NCI-H446 (cell line): Measurements from ENCODE around the gene CMA1.
A peak's percentile ranks its signal among the peaks of the same experiment; 100 is the strongest.
"Not testable (repeated sequence)": the region's sequence is repeated elsewhere in the genome, so short reads cannot be mapped to it uniquely, and the experiment has no call there.

Experiments used
- DNase-seq, 2 experiments: peaks; one replicate each; lab custom pipeline; 2025; lab: John Stamatoyannopoulos, UW

The CMA1 gene

DNA sequence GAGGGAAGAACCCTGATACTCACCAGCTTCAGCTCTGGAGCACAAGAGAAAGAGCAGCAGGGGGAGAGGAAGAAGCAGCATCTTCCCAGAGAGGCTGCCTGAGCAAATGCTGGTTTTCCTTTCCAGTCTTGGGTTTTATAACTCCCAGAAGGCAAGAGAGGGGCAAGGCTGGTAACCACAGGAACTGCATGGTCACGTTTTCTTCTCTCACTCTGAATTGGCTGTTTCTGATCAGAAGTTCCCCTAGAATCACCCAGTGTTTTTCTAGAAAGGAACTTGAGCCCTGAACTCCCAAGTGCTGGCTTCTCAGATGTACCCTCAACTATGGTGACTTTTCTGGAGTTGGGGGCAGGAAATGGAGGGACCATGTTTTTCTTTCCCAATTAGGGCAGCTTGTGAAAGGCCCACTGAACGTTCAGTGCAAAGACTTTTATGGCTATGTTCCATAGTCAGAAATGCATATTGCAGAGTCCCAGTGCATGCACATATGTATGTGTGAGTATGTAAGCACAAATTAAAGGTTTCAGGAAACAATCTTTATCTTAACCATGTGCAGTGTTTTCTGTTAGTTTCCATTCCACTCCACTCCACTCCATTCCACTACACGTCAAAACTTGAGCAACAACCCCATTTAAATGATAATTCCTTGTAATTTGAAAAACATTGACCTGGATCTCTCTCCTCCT is at the start of gene CMA1:
TSS of gene CMA1 (minus strand) at position 111 of the 686 bp plus-strand sequence. CDS start at position 81, 30 bp downstream.
- no peak for DNase-seq

GRCh38 chr14:24556756-24557155 is 48.7 kb upstream of the CMA1 start:
- DNase-seq, result no peak

DNA sequence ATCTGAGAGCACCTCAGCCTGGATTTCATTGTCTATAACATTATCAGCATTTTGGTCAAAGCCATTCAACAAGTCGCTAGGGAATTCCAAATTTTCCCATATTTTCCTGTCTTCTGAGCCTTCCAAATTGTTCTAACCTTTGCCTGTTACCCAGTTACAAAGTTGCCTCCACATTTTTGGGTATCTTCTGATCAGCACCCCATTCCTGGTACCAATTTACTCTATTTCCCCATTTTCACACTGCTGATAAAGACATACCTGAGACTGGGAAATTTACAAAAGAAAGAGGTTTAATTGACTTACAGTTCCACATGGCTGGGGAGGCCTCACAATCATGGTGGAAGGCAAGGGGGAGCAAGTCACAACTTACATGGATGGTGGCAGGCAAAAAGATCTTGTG is 41.0 kb upstream of the CMA1 start:
- DNase-seq, result not testable (repeated sequence)

DNA sequence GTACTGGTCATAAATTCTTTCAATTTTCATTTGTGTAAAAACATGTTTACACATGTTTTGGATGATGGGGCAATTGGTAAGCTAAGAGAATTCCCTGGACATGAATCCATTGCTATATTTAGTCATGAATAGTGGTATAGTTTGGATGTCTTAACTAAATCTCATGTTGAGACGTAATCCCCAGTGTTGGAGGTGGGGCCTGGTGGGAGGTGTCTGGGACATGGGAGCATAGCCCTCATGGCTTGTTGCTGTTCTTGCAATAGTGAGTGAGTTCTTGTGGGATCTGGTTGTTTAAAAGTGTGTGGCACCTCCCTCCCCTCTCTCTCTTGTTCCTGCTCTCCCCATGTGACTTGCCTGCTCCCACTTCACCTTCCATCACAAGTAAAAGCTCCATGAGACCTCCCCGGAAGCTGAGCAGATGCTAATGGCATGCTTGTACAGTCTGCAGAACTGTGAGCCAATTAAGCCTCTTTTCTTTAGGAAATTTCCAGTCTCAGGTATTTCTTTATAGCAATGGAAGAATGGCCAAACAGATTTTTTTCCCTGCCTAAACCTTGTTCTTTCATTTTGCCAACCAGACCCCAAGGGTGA is 34.4 kb upstream of the CMA1 start:
- no peak for DNase-seq

DNA sequence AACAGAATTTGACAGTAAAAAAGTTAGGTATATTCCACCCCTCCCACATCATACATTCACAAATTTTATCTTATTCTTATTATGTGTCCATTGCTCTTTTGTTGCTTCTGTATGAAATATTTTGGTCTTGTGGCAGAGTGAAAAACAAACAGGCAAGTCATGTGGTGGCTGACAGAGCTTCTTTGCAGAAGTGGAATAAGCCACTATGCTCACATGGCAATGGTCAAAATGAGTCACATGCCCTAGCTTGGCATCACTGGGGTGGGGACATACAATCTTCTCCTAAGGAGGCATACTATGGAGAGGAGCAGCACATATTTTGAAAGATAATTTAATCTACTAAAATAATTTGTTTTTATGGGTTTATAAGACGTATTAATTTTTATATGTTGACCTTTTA is 27.7 kb upstream of the CMA1 start:
- no peak for DNase-seq

GRCh38 chr14:24534286-24534685 is 26.2 kb upstream of the CMA1 start:
- no peak for DNase-seq

DNA sequence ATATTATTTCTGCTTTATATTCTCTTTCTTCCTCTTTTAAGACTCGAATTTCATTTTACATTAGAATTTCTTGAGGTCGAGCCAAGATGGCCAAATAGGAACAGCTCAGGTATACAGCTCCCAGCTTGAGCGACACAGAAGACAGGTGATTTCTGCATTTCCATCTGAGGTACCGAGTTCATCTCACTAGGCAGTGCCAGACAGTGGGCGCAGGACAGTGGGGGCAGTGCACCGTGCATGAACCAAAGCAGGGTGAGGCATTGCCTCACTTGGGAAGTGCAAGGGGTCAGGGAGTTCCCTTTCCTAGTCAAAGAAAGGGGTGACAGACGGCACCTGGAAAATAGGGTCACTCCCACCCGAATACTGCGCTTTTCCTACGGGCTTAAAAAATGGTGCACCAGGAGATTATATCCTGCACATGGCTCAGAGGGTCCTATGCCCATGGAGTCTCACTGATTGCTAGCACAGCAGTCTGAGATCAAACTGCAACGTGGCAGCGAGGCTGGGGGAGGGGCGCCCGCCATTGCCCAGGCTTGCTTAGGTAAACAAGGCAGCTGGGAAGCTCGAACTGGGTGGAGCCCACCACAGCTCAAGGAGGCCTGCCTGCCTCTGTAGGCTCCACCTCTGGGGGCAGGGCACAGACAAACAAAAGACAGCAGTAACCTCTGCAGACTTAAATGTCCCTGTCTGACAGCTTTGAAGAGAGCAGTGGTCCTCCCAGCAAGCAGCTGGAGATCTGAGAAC is 18.0 kb upstream of the CMA1 start:
- DNase-seq, result not testable (repeated sequence)

DNA sequence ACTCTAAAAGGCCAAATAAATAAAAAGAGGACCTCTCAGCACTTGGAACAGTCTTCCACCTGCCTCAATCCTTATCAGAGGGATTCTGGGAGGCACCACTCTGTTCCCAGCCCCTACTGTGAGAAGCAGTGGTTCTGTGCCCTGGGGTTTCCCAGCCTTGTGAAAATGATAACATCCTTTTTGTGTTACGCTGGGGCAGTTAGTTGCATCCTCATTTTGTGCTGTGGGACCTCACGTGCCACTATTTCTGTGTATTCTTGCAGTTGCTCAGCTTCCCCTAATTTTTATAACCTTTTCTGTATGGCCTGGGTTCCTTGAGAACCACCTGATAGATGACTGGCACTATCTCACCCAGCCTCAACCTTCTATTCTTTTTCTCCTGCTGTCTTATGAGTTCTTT is 10.8 kb upstream of the CMA1 start:
- DNase-seq, result no peak

- no peak for DNase-seq
Observed at GRCh38 chr14:24514209-24514608, 6.1 kb upstream of the CMA1 start.

DNA sequence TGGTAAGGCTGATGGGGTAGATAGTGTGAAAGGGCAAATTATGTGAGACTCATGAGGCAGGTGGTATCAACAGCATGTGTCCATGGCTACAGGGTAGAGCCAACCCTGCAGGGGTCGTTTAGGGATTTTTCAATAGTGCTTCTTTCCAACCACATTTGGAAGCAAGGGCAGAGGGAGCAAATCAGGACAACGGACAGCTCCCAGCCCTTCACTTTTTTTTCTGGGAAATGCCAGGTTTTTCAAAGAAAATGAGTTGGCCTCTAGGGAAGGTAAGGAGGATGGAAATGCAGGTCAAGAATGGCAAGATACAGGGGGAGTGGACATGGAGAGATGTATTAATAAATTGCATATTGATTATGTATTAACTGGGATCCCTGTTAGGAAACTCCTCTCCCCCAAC is 4.9 kb upstream of the CMA1 start:
- no peak for DNase-seq

DNA sequence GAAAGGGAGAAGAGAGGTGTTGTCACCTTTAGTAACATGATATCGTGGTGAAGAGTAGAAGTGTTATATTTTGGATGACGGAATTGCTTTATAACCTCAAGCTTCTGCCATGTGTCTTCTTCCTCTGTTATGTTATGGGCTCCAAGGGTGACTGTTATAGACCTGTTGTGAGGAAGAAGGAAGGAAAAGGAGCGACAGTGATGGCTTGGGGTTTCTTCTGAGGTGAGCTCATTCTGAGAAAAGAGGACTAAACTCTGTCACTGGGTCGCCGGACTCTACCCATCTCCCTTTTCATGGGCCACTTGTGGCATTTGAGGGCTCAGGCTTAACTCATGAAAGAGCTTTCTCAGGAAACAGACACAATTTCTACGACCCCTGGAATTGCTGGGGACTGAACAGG is 1.6 kb downstream of the CMA1 start:
- no peak for DNase-seq

GRCh38 chr14:24504425-24504950 is 3.6 kb downstream of the CMA1 start:
- DNase-seq, result no peak

GRCh38 chr14:24491586-24492408 is 16.3 kb downstream of the CMA1 start:
- not testable (repeated sequence) for DNase-seq

DNA sequence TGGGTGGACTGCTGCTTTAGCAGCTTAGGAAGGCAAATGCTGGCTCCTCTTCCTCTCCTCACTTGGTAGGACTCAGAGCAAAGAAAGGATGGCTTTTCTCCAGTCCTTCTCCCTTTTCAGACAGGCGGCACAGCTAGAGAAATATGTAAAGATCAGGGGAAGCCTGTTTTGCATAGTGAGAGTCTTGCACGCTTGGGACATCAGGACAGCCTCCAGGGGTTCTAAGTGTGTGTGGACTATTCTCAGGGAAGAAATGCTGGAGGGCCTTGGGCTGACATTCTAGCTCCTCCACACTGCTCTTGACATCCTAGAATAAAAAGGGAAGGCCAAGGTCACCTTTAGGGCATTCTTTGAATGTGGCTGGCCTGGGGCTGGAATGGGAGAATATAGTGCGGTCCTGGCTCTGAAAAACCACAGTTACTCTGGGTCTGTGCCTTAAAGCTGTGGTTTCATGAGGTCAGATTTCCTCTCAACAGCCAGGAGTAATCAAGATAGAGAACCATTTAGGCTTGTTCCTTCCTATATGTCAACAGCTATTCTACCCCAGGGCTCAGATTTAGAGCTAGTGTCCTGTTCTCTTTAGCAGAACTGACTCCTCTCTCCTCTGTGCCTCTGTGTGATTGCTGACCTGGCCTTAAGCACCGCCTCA is 24.3 kb downstream of the CMA1 start:
- no peak for DNase-seq

- not testable (repeated sequence) for DNase-seq
Observed at GRCh38 chr14:24482699-24483303, 25.3 kb downstream of the CMA1 start.

DNA sequence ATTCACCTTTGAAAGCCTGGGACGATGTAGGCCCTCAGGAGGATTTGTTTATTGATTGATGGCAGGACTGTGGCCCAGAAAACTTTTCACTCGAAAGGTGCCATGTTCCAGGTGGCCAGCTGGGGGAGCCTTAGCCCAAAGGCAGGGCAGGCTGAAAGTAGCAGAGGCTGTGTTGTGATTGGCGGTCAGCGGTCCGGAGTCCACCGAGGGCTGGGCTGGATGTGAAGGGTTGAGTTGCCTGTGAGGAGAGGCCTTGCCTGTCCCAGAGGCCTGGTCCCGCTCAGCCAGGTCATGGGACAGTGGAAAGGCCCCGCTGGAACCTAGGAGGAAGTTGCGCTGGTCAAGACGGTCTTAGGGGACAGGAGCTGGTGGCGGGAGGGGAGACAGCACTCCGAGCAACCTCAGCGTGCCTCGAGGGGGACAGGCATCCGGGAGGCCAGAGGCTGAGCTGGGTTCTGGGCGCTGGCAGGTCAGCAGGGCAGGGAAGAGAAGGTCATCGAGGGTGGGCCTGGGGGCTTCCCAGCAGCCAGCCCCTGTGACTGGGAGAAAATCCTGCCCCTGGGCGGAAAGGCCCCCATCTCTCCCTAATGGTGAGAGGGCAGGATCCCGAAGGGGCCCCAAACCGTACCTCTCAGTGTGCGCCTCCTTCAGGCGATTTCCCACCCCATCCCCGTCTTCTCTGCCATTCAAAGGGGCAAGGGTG is 26.3 kb downstream of the CMA1 start:
- DNase-seq, result peak; percentile 1 to 58

DNA sequence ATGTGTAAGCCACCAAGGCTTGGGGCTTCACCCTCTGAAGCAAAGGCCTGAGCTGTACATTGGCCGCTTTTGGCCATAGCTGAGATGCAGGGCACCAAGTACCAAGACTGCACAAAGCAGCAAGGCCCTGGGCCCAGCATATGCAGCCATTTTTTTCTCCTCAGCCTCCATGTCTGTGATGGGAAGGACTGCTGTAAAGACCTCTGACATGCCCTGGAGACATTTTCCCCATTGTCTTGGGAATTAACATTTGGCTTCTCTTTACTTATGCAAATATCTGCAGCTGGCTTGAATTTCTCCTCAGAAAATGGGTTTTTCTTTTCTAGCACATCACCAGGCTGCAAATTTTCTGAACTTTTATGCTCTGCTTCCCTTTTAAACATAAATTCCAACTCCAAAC is 28.1 kb downstream of the CMA1 start:
- DNase-seq, result not testable (repeated sequence)

DNA sequence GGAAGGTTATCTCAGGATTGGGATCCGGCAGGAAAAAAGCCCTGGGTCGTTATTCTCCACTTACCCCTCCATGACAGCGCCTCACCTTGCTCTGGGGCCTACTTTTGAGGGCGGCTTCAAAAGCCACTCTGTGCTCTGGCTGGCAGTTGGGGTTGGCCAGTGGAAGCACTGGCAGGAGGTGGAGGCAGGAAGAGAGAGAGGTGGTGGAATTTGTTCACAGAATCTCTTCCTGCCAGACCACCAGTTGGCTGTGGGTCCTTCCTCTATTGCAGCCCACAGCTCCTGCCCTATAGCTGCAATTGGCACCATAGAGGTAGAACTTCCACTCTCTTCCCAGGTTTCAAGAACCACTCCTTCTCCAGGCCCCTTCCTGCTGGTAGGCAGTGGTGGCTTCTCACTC is 32.8 kb downstream of the CMA1 start:
- no peak for DNase-seq

GRCh38 chr14:24473211-24473610 is 34.9 kb downstream of the CMA1 start:
- no peak for DNase-seq

DNA sequence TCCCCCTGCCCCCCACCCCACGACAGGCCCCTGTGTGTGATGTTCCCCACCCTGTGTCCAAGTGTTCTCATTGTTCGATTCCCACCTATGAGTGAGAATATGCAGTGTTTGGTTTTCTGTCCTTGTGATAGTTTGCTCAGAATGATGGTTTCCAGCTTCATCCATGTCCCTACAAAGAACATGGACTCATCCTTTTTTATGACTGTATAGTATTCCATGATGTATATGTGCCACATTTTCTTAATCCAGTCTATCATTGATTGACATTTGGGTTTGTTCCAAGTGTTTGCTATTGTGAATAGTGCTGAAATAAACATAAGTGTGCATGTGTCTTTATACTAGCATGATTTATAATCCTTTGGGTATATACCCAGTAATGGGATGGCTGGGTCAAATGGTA is 37.6 kb downstream of the CMA1 start:
- not testable (repeated sequence) for DNase-seq
